ENCODE measurements around the gene MYORG.

DNA sequence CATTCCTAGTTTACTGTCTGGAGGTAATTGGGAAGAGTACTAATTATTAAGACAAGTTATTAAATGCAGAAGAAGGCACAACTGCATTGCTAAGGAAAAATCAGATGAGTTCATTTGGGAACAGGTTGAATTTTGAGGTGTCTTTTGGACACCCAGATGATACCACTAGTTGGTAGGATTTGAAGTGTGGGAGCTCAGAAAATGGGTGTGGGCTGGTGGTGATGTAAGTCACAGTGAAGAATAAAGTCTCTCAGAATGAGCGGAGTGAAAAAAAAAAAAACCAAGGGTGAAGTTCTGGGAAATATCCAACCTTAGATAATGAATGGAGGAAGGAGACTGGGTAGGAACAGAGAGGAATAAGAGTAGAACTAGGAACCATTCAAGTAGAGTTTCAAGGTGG lies 35.6 kb upstream of the MYORG start:
- TF ChIP-seq, protein P1, sequence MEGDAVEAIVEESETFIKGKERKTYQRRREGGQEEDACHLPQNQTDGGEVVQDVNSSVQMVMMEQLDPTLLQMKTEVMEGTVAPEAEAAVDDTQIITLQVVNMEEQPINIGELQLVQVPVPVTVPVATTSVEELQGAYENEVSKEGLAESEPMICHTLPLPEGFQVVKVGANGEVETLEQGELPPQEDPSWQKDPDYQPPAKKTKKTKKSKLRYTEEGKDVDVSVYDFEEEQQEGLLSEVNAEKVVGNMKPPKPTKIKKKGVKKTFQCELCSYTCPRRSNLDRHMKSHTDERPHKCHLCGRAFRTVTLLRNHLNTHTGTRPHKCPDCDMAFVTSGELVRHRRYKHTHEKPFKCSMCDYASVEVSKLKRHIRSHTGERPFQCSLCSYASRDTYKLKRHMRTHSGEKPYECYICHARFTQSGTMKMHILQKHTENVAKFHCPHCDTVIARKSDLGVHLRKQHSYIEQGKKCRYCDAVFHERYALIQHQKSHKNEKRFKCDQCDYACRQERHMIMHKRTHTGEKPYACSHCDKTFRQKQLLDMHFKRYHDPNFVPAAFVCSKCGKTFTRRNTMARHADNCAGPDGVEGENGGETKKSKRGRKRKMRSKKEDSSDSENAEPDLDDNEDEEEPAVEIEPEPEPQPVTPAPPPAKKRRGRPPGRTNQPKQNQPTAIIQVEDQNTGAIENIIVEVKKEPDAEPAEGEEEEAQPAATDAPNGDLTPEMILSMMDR (conservative IDR thresholded peaks at IDR 0.05) = no peak
- no peak for TF ChIP-seq EZH2 (IDR thresholded peaks at IDR 0.05; ENCODE audit: low read depth)

All from PC-9 (cell line).